ENCODE data around the gene RHBDL2.

The RHBDL2 gene

GRCh38 chr1:38919130-38919529, 22.5 kb downstream of the RHBDL2 start:
- Histone ChIP-seq H3K9me3 (ENCODE audit: insufficient read depth, low read depth, low read length) (no peaks in the 10 kb centered on the region), H4K20me1 (ENCODE audit: insufficient read depth, low read length, poor library complexity, severe bottlenecking) (no peaks in the 10 kb centered on the region), H3F3A (ENCODE audit: low read depth) (no peaks in the 10 kb centered on the region), H3K36me3 (ENCODE audit: insufficient read depth, low read length) (no peaks in the 10 kb centered on the region), H3K27me3 (ENCODE audit: insufficient read depth, low read length, poor library complexity, severe bottlenecking) (no peaks in the 10 kb centered on the region), H3K9me2 (replicated peaks; ENCODE audit: low read depth, low read length) (no peaks in the 10 kb centered on the region), H3K79me2 (ENCODE audit: insufficient read depth, low read length) (no peaks in the 10 kb centered on the region), H3K4me3 (ENCODE audit: low read length, poor library complexity, severe bottlenecking) (no peak overlapping the region), H3K4me2 (ENCODE audit: low read depth, low read length, poor library complexity, severe bottlenecking) (no peak overlapping the region), H3K4me1 (ENCODE audit: insufficient read depth, low read length, poor library complexity, severe bottlenecking) (no peaks in the 10 kb centered on the region), H2AFZ (ENCODE audit: low read length) (no peak overlapping the region), H3K9ac (ENCODE audit: low read depth, low read length, poor library complexity, severe bottlenecking) (no peak overlapping the region)
- TF ChIP-seq EZH2phosphoT487 (IDR thresholded peaks at IDR 0.05; ENCODE audit: borderline replicate concordance): no peak
- no peak for TF ChIP-seq CTCF (conservative IDR thresholded peaks at IDR 0.05; ENCODE audit: low read length)

DNA sequence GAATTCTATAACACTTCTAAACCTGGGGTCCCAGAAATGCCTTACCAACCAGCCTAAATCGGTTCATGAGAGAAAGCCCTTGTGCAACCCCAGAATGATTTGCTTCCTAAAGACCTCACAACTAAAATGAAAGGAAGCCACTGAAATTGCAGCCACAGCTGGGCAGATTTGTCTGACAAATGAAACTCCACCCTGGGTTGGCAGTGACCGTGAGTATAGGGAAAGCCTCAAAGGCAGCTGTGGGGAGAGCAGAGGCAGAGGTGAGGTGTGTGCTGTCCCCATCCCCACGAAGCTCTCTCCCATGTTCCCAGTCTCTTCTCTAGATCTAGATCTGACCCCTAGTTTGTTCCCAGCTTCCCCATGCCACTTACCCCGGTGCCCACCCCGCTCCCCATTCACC, 23.1 kb downstream of the RHBDL2 start:
- TF ChIP-seq EZH2phosphoT487 (IDR thresholded peaks at IDR 0.05; ENCODE audit: borderline replicate concordance): no peak
- TF ChIP-seq CTCF (conservative IDR thresholded peaks at IDR 0.05; ENCODE audit: low read length): no peak
- Histone ChIP-seq H3K4me2 (ENCODE audit: low read depth, low read length, poor library complexity, severe bottlenecking) (no peak overlapping the region), H3K4me1 (ENCODE audit: insufficient read depth, low read length, poor library complexity, severe bottlenecking) (no peaks in the 10 kb centered on the region)

DNA sequence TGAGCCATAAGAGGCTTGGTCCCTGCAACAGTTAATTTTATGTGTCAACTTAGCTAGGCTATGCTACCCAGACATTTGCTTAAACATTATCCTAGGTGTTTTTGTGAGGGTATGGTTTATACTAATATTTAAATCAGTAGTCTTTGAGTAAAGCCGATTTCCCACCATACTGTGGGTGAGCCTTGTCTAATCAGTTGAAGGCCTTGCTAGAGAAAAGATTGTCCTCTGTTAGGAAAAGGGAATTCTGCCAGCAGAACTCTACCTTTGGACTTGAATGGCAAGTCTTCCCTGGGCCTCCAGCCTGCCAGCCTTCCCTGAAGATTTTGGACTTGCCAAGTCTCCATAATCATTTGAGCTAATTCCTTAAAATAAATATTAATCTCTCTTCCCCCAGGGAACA, 23.9 kb downstream of the RHBDL2 start:
- Histone ChIP-seq H3K4me1 (ENCODE audit: insufficient read depth, low read length, poor library complexity, severe bottlenecking) (no peaks in the 10 kb centered on the region), H3K79me2 (ENCODE audit: insufficient read depth, low read length) (no peaks in the 10 kb centered on the region), H3K9me2 (replicated peaks; ENCODE audit: low read depth, low read length) (no peaks in the 10 kb centered on the region), H3K9me3 (ENCODE audit: insufficient read depth, low read depth, low read length) (no peaks in the 10 kb centered on the region), H4K20me1 (ENCODE audit: insufficient read depth, low read length, poor library complexity, severe bottlenecking) (no peaks in the 10 kb centered on the region), H3F3A (ENCODE audit: low read depth) (no peaks in the 10 kb centered on the region), H3K4me3 (ENCODE audit: low read length, poor library complexity, severe bottlenecking) (no peak overlapping the region), H3K4me2 (ENCODE audit: low read depth, low read length, poor library complexity, severe bottlenecking) (no peak overlapping the region), H2AFZ (ENCODE audit: low read length) (0 out of 2 replicates have a peak overlapping the region, but pooled peaks have one; percentile 61), H3K36me3 (ENCODE audit: insufficient read depth, low read length) (no peaks in the 10 kb centered on the region), H3K9ac (ENCODE audit: low read depth, low read length, poor library complexity, severe bottlenecking) (no peak overlapping the region), H3K27me3 (ENCODE audit: insufficient read depth, low read length, poor library complexity, severe bottlenecking) (no peaks in the 10 kb centered on the region)
- no peak for TF ChIP-seq CTCF (conservative IDR thresholded peaks at IDR 0.05; ENCODE audit: low read length)
- TF ChIP-seq EZH2phosphoT487 (IDR thresholded peaks at IDR 0.05; ENCODE audit: borderline replicate concordance): no peak

More for the DNA sequence above, 23.1 kb downstream of the RHBDL2 start:
- H3K9me2 ChIP-seq (replicated peaks; ENCODE audit: low read depth, low read length): no peaks in the 10 kb centered on the region
- H3F3A ChIP-seq (ENCODE audit: low read depth): no peaks in the 10 kb centered on the region
- no peak overlapping the region for H3K9ac ChIP-seq (ENCODE audit: low read depth, low read length, poor library complexity, severe bottlenecking)
- no peaks in the 10 kb centered on the region for H3K9me3 ChIP-seq (ENCODE audit: insufficient read depth, low read depth, low read length)
- H2AFZ ChIP-seq (ENCODE audit: low read length): peak overlapping the region; percentile 61; the same call in 1 of the 2 replicates
- no peaks in the 10 kb centered on the region for H3K79me2 ChIP-seq (ENCODE audit: insufficient read depth, low read length)
- no peaks in the 10 kb centered on the region for H3K36me3 ChIP-seq (ENCODE audit: insufficient read depth, low read length)
- no peaks in the 10 kb centered on the region for H4K20me1 ChIP-seq (ENCODE audit: insufficient read depth, low read length, poor library complexity, severe bottlenecking)
- H3K4me3 ChIP-seq (ENCODE audit: low read length, poor library complexity, severe bottlenecking): no peak overlapping the region
- H3K27me3 ChIP-seq (ENCODE audit: insufficient read depth, low read length, poor library complexity, severe bottlenecking): no peaks in the 10 kb centered on the region

All from Loucy (cell line).